GM19025 (cell line): ENCODE results near the gene SLC28A1.
"Not testable (repeated sequence)": the region's sequence is repeated elsewhere in the genome, so short reads cannot be mapped to it uniquely, and the experiment has no call there.

Experiments
- ATAC-seq: cut with Tn5 transposase; IDR thresholded peaks from one replicate; pipeline ENCODE4 v1.9.1; 2021; ENCODE audit warnings: mild to moderate bottlenecking, low read depth, moderate library complexity; ENCODE audit not compliant: unreplicated experiment

Gene SLC28A1

DNA sequence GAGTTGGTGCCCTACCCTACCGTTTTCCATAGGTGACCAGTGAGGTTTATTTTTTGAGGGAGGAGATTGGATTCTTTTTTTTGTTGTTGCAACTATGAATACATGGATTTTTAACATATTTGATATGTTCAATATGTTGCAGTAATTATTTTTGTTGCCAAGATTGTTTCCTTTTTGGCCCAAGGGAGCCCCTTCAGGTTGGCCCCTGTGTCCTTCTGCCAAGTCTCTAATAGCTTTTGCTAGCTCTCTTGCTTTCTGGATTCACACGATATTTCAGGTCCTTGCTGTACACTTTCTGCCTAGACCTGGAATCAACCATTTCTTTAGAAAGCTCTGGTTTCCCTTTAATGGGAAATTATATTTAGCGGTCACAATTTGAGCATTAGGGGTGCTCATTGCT is 22.7 kb upstream of the SLC28A1 start:
- no peak for ATAC-seq

GRCh38 chr15:84862214-84862975 is 22.1 kb upstream of the SLC28A1 start:
- no peak for ATAC-seq

DNA sequence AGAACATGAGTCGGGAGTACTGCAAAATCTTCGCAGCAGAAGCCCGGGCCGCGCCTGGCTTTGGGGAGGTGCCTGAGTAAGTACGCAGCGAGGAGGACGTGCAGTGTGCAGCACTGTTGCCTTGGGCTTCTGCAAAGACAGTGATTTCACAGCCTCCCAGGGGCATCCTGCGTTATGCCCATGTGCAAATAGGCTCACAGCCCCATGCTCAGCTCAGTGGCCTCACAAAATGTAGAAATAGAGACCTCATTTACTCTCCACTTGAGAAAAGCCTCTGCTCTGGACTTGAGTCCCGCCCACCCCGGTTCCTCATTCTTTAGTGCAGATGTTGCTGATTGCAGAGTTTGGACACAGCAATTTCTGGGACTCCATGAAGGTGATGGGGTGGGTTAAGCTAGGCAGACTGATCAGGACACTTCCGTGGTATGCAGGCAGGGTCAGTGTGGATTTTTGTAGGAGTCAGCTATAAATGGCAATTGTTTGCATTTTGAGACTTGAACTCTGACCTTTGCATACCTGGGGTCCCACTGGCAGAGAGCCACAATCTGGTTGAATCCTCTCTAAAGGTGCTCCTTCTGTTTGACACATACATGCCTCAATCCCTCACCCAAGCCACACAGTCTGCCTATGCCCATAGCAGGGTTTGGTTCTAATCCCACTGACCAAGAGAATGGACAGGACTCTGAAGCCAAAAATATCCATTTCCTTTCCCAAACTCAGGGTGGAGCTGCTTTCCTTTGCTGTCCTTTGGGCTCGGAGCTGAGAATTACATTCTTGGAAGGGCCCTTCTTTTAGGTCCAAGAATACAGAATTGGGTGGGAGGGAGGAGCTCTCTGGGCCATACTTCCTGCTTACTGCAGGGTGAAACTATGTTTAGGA is 20.7 kb upstream of the SLC28A1 start:
- ATAC-seq: no peak

DNA sequence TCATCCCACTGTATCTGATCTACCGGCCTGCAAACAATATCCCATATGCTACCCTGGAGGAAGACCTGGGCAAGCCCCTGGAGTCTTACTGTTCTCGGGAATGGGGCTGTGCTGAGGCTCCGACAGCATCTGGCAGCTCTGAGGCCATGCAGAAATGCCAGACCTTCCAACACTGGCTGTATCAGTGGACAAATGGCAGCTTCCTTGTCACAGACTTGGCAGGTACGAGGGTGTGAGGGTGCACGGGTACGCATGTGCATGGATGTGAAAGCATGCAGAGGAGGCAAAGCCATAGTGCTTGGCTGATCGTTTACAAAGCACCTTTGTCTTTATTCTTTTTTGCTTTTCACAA is 20.0 kb upstream of the SLC28A1 start:
- ATAC-seq: no peak

DNA sequence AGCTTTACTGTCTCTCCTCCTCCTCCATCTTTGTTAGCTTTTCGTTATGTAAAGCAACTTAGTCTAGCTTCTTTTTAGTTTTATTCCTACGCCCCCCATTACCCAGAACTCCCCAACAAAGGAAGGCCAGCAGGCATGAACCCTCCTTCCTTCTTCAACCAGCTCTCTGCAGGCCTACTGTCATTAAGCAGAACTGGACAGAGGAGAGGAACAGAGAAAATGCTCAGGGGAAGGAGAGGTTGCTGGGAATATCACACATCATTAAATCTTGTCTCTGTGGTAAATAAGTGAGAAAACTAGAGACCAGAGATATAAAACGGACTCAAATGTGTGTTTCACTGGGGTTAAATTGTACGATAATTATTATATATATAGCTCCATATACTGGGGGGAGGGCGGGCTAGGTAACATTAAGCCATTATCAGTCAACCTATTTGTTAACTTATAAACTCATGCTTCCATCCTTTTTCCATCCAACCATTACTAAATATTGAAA is 19.3 kb upstream of the SLC28A1 start:
- ATAC-seq: no peak

DNA sequence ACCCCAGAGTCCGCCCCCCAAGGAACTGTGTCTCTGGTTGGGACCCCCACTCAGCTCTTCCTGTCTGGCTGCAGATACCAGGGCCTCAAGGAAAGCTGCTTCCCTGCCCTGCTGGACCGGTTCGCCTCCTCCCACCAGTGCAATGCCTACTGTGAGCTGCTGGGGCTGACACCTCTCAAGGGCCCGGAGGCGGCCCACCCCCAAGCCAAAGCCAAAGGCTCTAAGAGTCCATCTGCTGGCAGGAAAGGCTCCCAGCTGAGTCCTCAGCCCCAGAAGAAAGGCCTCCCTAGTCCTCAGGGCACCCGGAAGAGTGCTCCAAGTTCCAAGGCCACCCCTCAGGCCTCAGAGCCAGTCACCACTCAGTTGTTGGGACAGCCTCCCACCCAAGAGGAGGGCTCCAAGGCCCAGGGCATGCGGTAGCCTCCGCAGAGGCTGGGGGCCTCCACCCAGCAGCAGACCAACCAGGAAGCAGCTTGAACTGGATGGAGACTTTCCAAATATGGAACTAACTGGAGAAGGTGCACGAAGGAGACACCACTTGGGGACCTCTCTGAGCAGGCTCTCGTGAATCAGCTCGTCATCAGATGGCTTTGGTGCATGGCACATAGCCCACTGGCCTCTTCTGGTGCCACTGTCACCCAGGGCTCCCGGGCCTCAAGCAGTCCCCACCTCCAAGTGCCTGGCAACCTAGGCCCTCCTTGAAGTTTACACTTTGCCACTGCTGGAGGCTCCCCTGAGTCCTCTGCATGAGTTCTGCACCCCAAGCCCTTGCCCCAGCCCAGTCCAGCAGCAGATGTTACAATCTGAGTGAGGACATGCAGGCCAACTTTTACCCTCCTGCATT is 16.2 kb upstream of the SLC28A1 start:
- ATAC-seq: no peak

DNA sequence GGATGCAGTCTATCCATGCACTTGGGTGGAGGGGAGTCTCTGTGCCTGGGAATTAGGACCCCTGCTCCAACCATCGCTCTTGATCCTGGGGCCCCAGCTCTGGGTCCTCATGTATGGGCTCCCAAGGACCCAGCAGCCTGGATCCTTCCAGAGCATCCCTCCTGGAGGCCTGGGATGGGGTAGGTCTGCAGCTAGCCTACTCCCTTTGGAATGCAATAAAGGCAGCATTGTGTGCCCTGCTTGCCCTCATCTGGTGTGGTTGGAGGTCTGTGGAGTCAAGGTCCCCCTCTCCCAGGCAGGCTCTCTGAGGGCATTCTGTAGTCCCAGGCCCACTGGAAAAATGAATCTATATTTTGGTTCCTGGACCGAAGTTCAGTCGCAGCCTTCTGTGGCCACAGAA is 15.0 kb upstream of the SLC28A1 start:
- ATAC-seq: no peak

- no peak for ATAC-seq
Measured at GRCh38 chr15:84871428-84871985, 13.0 kb upstream of the SLC28A1 start.

DNA sequence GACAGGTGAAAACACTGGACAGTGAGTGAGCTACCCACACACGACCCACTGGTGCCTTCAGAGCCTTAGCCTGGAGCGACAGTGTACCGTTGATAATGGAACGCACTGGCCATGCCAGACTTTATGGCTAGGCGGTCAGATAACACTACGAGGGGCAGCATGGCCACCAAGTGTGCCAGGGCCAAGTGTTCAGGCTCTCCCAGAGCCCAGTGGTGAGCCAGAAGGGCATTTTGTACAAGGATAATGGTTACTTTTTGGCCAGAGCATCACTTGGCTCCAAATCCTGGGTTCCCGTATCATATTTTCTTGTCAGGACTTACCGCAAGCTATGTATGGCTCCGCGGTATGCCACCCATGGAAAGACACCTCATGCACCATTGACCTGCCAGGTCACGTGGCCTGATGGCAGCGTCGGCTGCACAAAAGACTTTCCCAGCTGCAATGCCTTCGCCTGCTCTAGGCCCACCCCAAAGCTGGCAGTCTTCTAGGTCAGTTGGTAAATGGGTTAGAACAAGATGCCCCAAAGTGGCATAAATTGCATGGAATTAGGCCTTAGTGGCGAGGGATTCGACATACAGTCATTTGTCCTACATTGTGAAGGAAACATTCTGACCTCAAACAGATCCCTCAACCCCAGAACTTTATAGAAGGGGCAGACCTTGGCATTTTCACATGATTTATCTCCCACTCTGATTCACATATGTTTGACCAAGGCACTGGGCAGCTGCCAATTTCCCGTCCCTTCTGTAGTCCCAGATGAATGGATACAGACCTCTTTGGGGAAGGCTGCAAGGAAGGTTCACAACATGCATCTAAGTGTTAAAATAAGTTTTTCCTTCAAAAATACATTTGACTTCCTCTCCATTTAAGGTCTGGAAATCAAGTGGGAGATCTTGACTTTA is 12.2 kb upstream of the SLC28A1 start:
- ATAC-seq: no peak

DNA sequence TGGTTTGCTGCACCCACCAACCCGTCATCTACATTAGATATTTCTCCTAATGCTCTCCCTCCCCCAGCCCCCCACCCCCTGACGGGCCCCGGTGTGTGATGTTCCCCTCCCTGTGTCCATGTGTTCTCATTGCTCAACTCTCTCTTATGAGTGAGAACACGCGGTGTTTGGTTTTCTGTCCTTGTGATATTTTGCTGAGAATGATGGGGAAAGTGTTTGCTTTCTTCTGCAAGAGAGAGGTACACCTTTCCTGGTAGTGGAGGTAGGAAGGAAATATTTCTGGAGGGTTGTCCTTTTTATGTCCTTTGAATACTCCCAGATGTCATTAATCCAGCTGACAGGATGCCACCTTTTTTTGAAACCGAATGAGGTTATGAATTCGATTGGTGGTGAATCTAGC is 10.5 kb upstream of the SLC28A1 start:
- no peak for ATAC-seq

- ATAC-seq: no peak
Measured at GRCh38 chr15:84874981-84875699, 9.3 kb upstream of the SLC28A1 start.

DNA sequence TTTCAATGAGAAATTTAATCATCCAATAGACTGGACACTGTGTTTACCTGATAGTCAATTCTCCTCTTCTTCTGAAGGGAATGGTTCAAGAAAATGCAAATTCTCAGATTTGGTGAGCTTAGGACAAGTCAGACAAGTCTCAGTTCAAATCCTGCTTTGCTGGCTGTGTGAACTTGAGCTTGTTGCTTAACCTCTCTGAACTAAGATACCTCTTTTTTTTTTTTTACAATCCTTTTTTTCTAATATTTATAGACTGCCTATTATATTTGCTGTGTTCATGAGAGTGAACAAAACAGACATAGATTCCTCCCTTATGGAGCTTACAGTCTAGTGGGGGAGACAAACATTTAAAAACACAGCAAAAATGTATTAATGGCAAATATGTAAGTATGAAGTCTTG is 8.2 kb upstream of the SLC28A1 start:
- no peak for ATAC-seq

GRCh38 chr15:84877701-84878100 is 6.8 kb upstream of the SLC28A1 start:
- ATAC-seq: not testable (repeated sequence)

DNA sequence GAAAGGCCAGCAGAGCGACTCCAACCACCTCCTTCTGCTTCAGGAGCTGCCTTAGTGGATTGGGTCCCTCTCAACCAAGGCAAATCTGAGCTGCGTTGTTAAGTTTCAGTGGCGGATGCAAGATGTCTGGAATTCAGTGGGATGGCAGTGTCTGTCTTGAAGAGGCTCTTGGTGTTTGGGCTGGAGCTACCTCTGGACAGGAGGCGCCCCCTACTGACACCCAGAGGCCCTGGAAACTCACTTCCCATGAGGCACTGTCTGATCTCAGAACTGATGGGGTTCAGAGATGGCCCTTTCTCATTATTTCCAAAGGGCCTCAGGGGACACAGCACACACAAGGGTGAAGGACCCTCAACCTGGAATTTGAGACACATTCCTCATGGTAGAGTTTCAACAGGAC is 6.0 kb upstream of the SLC28A1 start:
- no peak for ATAC-seq

DNA sequence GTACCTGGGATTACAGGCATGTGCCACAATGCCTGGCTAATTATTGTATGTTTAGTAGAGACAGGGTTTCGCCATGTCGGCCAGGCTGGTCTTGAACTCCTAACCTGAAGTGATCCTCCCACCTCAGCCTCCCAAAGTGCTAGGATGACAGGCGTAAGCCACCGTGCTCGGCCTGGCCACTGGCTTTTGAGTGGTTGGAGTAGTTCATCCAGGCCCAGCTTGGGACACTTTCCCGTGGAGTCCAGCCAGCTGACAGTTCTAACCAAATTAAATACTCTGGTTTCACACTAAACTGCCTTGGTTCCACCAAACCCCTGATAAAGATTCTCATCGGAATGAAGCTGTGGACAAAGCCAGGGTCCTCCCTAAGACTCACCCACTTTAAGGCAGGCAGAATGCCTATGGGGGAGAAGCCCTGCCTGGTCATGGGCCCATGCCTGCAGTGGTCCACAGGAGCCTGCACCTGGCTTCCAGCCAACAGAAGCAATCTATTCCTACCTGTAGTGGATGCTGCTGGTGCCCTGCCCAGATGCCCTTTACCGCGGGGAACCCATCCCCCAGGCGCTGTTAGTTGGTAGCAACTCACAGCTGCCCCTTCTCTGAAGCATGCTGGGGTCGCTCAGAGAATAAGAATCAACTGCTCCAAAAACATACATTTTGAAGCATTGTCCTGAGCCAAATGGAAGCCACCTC is 5.2 kb upstream of the SLC28A1 start:
- no peak for ATAC-seq

DNA sequence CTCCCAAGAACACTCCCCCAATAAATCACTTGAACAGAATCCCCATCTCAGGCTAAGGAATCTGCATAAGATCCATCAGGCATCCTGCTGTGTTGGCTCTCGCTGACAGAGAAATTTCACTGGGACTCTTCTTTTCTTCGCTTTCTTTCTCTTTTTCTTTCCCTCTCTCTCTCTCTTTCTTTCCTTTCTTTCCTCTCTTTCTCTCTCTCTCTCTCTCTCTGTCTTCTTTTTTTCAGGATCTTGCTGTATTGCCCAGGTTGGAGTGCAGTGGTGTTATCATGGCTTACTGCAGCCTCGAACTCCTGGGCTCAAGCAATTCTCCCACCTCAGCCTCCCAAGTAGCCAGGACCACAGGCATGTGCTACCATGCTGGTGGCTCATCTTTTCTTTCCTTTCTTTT is 4.5 kb upstream of the SLC28A1 start:
- ATAC-seq: no peak

- ATAC-seq: no peak
Measured at GRCh38 chr15:84880822-84881519, 3.5 kb upstream of the SLC28A1 start.

GRCh38 chr15:84881520-84881830 is 3.0 kb upstream of the SLC28A1 start:
- ATAC-seq: no peak
